Esophagus muscularis mucosa (tissue), 3 donors: Measurements from ENCODE around the gene UHMK1.

Source experiments
- CTCF ChIP-seq, 3 experiments: fragments of 200-600 bp in 2 of 3; fragments of 450-650 bp in 1 of 3; sonication (generic) in 2 of 3; IDR thresholded peaks; one replicate each; pipeline ENCODE4 v1.5.1; 2017 to 2019; ENCODE audit warnings: antibody characterized with exemption in 3 of 3, mild to moderate bottlenecking in 2 of 3, moderate library complexity in 1 of 3
- POLR2A ChIP-seq: fragments of 450-650 bp; IDR thresholded peaks from one replicate; pipeline ENCODE4 v1.6.1; 2017; ENCODE audit warnings: antibody characterized with exemption, moderate library complexity, mild to moderate bottlenecking, low read depth

- TF ChIP-seq CTCF (IDR thresholded peaks at IDR 0.05) = no peak
- TF ChIP-seq POLR2A = no peak
Observed at GRCh38 chr1:162535501-162535900, 37.9 kb downstream of the UHMK1 start.
